Upper lobe of left lung (tissue), 6 donors: ENCODE measurements around the gene KL. TPM values are rescaled to one million over a fixed set of nuclear protein-coding genes. Genes with fewer than 3 reads are reported as not detected.
A peak's percentile ranks its signal among the peaks of the same experiment; 100 is the strongest.

Source experiments
- ATAC-seq, 2 donors: fragments of 200-7000 bp; cut with Tn5 transposase; one replicate each; pipeline ENCODE4 v1.9.1; 2022; ENCODE audit warnings: mild to moderate bottlenecking in 2 of 2, moderate library complexity in 2 of 2; ENCODE audit not compliant: low FRiP score in 2 of 2
- DNase-seq, 2 donors: peaks; one replicate each; pipeline ENCODE4 v3.0.0-alpha.2; 2019 to 2020
- H3K27ac ChIP-seq, 4 donors: fragments of 200-600 bp; sonication (generic); one replicate each; pipeline ENCODE4 v1.5.1; 2016 to 2019
- H3K27me3 ChIP-seq, 4 donors: fragments of 200-600 bp; sonication (generic); one replicate each; pipeline ENCODE4 v1.5.1; 2017 to 2019
- H3K36me3 ChIP-seq, 4 donors: fragments of 200-600 bp; sonication (generic); one replicate each; pipeline ENCODE4 v1.5.1; 2016 to 2019
- H3K4me1 ChIP-seq, 4 donors: fragments of 200-600 bp; sonication (generic); one replicate each; pipeline ENCODE4 v1.5.1; 2018 to 2019
- H3K4me3 ChIP-seq, 4 donors: fragments of 200-600 bp; sonication (generic); one replicate each; pipeline ENCODE4 v1.5.1; 2017 to 2019; ENCODE audit warnings: mild to moderate bottlenecking in 2 of 4, moderate library complexity in 1 of 4
- H3K9me3 ChIP-seq, 4 donors: fragments of 200-600 bp; sonication (generic); one replicate each; pipeline ENCODE4 v1.5.1; 2018 to 2019
- CTCF ChIP-seq, 6 experiments: fragments of 450-650 bp in 4 of 6; fragments of 200-600 bp in 2 of 6; sonication (generic) in 2 of 6; IDR thresholded peaks; one replicate each; pipeline ENCODE4 v1.5.1; 2016 to 2019; ENCODE audit warnings: antibody characterized with exemption in 6 of 6
- EP300 ChIP-seq, 4 donors: sonication (generic); formaldehyde crosslinking; IDR thresholded peaks; one replicate each; pipeline ENCODE4 v1.5.1; 2017; ENCODE audit warnings: antibody characterized with exemption in 4 of 4, control low read depth in 2 of 4
- POLR2A ChIP-seq, 4 donors: fragments of 450-650 bp; IDR thresholded peaks; one replicate each; pipeline ENCODE4 v1.5.1; 2016 to 2017; ENCODE audit warnings: antibody characterized with exemption in 4 of 4, mild to moderate bottlenecking in 2 of 4
- POLR2AphosphoS5 ChIP-seq, 2 donors: sonication (generic); formaldehyde crosslinking; IDR thresholded peaks; one replicate each; pipeline ENCODE4 v1.5.1; 2017; ENCODE audit warnings: antibody characterized with exemption in 2 of 2
- WGBS, 2 donors: methylation state at CpG; one replicate each; pipeline ENCODE4 v1.1.5; 2017 to 2018; 5-methylcytosine and 5-hydroxymethylcytosine counted together
- total RNA-seq, 6 donors: library from RNA; depleted of rRNA in 4 of 6; stranded (reverse); fragments of >200 nt in 4 of 6; gene quantifications; one replicate each; pipeline versions ENCODE4 v1.1.0 to v1.2.1, GENCODE V29; 2016 to 2021
- donor health status: DM: no; HTN: no; CAD: no; lungs with moderate emphysema.
- donor health status: DM: no; HTN: yes; CAD: no; lungs with severe emphysema.

Gene KL
- total RNA-seq, 6 donors from 2014 or later: 4.7 to 11.2 (median 7.7) TPM

- Histone ChIP-seq H3K4me1 (peaks cover 0 to 4% (median 1%) of the 10 kb centered on the region in 4 donors), H3K36me3 (peaks cover 0 to 6% (median 0%) of the 10 kb centered on the region in 4 donors), H3K4me3 (no peak overlapping the region), H3K27ac (no peak overlapping the region), H3K27me3 (no peaks in the 10 kb centered on the region), H3K9me3 (no peaks in the 10 kb centered on the region)
- WGBS, 2 donors: 70 to 78% methylated on average over 3 of the region's 3 CpGs
- no peak for TF ChIP-seq CTCF (IDR thresholded peaks at IDR 0.05)
- TF ChIP-seq EP300 (IDR thresholded peaks at IDR 0.05): no peak
- no peak for TF ChIP-seq POLR2AphosphoS5 (IDR thresholded peaks at IDR 0.05)
- no peak for TF ChIP-seq POLR2A (IDR thresholded peaks at IDR 0.05)
- ATAC-seq: peak in 1 of 2 donors; percentile 55
- no peak for DNase-seq
Measured at GRCh38 chr13:33052506-33053280, 36.5 kb downstream of the KL start.

GRCh38 chr13:33053397-33054066 is 37.3 kb downstream of the KL start:
- no peak for TF ChIP-seq POLR2AphosphoS5 (IDR thresholded peaks at IDR 0.05)
- TF ChIP-seq EP300 (IDR thresholded peaks at IDR 0.05): no peak
- TF ChIP-seq POLR2A (IDR thresholded peaks at IDR 0.05): no peak
- no peak for TF ChIP-seq CTCF (IDR thresholded peaks at IDR 0.05)
- no peaks in the 10 kb centered on the region for H3K27me3 ChIP-seq
- DNase-seq (no peak), ATAC-seq (no peak)
- peaks cover 0 to 6% (median 0%) of the 10 kb centered on the region in 4 donors for H3K36me3 ChIP-seq
- no peak overlapping the region for H3K27ac ChIP-seq
- no peaks in the 10 kb centered on the region for H3K9me3 ChIP-seq
- H3K4me1 ChIP-seq: peaks cover 0 to 7% (median 2%) of the 10 kb centered on the region in 4 donors
- whole genome bisulfite sequencing, 2 donors: 90 to 91% methylated on average over 7 of the region's 7 CpGs
- no peak overlapping the region for H3K4me3 ChIP-seq

- Histone ChIP-seq H3K27ac (peak overlapping the region; percentile 6 to 81 (median 60)), H3K27me3 (no peaks in the 10 kb centered on the region), H3K36me3 (peaks cover 0 to 13% (median 0%) of the 10 kb centered on the region in 4 donors), H3K4me3 (no peak overlapping the region), H3K4me1 (peaks cover 0 to 9% (median 2%) of the 10 kb centered on the region in 4 donors), H3K9me3 (no peaks in the 10 kb centered on the region)
- DNase-seq: no peak
- peak in 1 of 2 donors; percentile 82 for ATAC-seq
- TF ChIP-seq POLR2A (IDR thresholded peaks at IDR 0.05) (no peak), CTCF (IDR thresholded peaks at IDR 0.05) (peak in 3 of 6 experiments; percentile 8 to 29 (median 26)), EP300 (IDR thresholded peaks at IDR 0.05) (no peak), POLR2AphosphoS5 (IDR thresholded peaks at IDR 0.05) (no peak)
- WGBS, 2 donors: 59 to 62% methylated on average over 9 of the region's 9 CpGs
Measured at GRCh38 chr13:33057019-33057780, 41.0 kb downstream of the KL start.

- WGBS, 2 donors: 87% methylated on average over 3 of the region's 3 CpGs
- ATAC-seq (no peak), DNase-seq (no peak)
- no peaks in the 10 kb centered on the region for H3K9me3 ChIP-seq
- H3K27ac ChIP-seq: no peak overlapping the region
- TF ChIP-seq CTCF (IDR thresholded peaks at IDR 0.05) (no peak), POLR2AphosphoS5 (IDR thresholded peaks at IDR 0.05) (no peak), POLR2A (IDR thresholded peaks at IDR 0.05) (no peak), EP300 (IDR thresholded peaks at IDR 0.05) (no peak)
- no peak overlapping the region for H3K4me3 ChIP-seq
- H3K4me1 ChIP-seq: peaks cover 0 to 9% (median 2%) of the 10 kb centered on the region in 4 donors
- no peaks in the 10 kb centered on the region for H3K27me3 ChIP-seq
- H3K36me3 ChIP-seq: peaks cover 0 to 13% (median 0%) of the 10 kb centered on the region in 4 donors
Measured at GRCh38 chr13:33058776-33059327, 42.6 kb downstream of the KL start.
